Activated CD4-positive, alpha-beta T cell treated with anti-CD3 and anti-CD28 coated beads, Interleukin-2, amount 50 U/mL, for 16 hours (primary cell): ENCODE data around the gene PCK2.

Experiments
- DNase-seq: peaks from one replicate; pipeline ENCODE4 v3.0.0-alpha.2; 2020

PCK2 gene

DNA sequence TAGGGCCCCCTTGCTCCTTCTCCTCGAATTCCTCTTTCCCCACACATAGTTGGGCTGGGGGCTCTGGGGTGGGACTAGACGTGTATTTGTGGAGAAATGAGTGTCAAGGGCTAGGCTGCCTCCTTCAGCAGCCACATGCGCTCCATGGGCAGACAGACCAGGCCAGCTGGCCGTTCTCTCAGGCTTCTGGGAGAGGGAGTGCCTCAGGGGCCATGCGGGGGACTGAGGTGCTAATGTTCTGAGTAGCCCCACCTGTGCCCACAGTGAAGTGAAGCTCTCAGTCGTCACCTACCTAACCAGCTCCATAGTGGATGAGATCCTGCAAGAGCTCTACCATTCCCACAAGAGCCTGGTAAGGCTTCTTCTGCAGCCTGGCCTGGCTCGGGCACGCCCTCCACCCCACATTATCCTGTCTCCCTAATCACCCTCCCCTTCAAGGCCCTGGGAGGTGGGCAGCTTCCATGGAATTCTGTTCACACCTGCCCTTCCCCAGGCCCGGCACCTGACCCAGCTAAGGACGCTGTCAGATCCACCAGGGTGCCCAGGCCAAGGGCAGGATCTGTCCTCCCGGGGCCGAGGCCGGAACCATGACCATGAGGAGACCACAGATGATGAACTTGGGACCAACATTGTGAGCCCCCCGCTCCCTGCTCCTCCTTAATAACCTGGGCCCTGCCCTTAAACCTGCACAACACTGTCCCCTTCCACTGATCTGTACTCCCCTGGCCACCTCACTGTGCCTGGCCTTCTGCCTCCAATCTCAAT is 31.7 kb upstream of the PCK2 start:
- DNase-seq = no peak

GRCh38 chr14:24063263-24063836 is 30.8 kb upstream of the PCK2 start:
- no peak for DNase-seq

DNA sequence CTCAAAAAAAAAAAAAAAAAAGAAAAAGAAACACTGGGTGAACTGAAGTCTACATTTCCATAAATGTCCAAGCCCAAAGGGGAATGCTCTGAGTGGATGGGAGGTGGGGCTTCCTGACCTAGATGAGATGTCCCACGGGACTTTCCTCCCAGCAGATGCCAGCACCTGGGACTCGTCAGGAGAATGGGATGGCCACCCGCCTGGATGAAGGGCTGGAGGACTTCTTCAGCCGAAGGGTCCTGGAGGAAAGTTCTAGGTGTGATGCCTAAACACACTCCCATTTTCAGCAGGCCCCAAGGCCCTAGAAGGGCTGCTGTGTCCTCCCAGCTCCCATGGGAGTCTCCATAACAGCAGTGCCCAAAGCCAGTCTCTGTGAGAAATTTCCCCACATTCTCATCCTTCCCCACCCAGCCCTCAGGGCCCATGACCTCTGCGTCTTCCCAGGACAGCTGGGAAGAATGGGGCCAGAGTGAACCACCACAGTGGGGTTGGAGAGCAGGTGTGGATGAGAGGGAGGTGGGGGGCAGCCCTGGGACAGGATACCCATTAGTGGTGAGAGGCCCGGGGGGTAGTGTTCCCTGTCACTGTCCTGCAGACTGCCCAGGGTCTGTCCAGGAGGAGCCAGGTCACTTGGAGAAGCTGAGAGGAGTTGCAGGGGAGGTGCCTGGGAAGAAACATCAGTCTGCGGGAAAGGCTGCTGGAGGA is 29.9 kb upstream of the PCK2 start:
- DNase-seq = no peak

DNA sequence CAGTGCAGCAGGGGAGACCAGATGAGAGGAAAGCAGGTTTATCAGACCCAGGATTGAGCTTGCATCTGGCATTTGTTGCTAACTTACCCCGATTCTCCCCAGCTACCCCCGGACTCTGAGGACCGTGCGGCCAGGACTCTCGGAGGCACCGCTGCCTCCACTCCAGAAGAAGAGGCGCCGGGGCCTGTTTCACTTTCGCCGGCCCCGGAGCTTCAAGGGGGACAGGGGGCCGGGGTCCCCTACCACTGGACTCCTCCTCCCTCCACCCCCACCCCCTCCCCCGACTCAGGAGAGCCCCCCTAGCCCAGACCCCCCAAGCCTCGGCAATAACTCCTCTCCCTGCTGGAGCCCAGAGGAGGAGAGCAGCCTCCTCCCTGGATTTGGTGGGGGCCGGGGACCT is 29.3 kb upstream of the PCK2 start:
- DNase-seq = no peak

DNA sequence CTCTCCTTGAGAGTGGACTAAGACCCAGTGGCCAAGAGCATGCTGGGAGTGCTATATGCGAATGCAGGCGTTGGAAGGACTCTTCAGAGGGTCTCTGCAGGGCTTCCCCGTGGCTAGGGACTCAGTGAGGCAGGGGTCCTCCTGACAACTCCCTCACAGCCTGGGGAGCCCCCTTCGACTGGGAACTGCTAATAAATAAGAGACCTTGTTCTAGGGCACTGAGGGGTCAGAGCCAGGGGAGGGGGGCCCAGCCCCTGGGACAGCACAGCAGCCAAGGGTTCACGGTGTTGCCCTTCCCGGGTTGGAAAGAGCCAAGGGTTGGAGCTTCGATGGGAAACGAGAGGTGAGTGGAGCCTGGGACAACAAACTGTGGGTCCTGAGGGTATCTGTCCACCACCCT is 28.7 kb upstream of the PCK2 start:
- DNase-seq = no peak

DNA sequence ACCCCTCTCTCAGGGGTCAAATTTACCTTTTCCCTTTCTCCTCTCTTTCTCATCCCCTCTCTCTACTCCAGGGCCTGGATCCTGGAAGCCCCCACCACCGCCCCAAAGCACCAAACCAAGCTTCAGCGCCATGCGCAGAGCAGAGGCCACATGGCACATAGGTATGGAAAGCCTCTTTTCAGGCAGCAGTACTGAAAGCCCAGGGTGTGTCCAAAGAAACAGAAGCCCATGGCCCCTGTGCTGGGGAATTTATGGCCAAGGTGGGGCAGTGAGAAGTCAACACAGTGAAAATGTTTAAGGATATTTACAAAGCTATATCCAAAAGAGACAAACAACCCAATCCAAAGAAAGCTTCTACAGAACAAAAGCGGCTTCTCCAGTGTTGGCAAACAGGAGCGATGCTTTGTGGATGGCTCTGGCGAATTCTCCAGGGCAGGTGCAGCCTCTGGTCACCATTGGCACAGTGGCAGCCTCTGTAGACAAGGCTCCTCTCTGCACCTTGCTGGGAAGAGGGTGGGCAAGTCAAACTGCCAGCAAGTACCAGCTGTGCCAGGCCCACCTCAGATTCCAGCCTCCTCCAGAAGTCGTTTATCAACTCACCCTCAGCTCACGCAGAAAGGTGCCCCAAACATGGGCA is 27.5 kb upstream of the PCK2 start:
- DNase-seq = no peak

- no peak for DNase-seq
These were observed 26.7 kb upstream of the PCK2 start for GRCh38 chr14:24067133-24068082.

- no peak for DNase-seq
These were observed 25.2 kb upstream of the PCK2 start for GRCh38 chr14:24068711-24069410.

DNA sequence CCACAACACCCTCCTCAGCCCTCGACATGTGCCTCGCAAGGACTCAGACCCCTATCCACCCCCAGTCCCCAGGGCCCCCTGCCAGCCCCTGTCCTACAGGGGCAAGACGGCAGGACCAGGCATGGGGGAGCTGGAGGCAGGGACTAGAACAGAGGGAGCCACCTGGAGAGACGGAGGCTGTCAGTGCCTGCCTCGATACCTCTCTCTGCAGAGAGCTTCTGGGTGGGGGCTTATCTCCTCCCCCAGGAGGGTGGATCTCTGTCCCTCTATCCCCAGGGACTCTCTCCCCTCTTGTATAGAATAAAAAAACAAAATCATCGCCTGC is 24.7 kb upstream of the PCK2 start:
- DNase-seq = no peak

- DNase-seq = no peak
These were observed 23.6 kb upstream of the PCK2 start for GRCh38 chr14:24070285-24071143.

DNA sequence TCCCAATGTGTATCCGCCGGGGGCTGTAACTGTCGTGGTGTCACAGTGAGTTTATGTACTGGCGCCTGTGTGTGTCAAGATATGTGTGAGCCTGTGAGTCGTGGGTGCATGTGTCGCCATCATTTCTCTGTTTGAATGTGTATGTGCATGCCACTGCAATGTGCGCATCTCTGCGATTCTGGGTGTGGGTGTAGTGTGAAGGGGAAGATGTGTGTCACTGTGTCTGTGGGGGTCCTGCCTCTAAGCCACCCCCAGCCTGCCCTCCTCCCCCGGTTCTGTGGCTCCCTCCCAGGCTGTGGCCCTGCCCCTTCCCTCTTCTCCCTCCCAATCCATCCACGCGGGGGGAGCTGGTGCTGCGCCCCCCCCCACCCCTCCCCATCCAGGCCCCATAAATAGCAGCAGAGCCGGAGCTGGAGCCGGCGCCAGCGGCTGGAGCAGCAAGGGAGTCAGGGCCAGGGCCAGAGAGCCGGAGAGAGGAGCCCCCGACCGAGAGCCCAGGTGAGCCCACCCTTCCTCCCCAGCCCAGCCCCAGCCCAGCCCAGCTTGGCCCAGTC is 22.9 kb upstream of the PCK2 start, which contains the start of gene CPNE6:
Gene CPNE6 (plus strand): TSS at position 419 of the 554 bp plus-strand sequence. CDS start 1,375 bp downstream, outside the sequence.
- DNase-seq = peak; percentile 26

GRCh38 chr14:24071836-24072430 is 22.2 kb upstream of the PCK2 start:
- DNase-seq = no peak

DNA sequence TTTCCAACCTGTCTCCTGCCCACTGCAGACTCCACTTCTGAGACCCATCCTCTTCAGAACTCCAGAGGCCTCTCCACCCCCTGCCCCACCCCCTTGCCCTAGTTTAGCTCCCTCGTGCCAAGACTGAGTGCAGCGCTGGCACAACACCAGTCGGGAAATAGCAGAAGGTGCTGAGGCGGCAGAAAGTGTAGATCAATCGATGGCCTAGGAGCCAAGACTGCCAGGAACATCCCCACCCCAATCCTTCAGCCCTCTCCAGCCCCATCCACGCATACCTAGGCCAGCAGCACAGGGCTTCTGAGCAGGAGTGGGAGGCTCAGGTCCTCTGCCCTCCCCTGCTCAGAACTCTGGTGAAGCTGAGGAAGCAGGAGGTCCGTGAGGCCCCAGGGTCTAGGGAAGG is 21.7 kb upstream of the PCK2 start:
- DNase-seq = no peak

DNA sequence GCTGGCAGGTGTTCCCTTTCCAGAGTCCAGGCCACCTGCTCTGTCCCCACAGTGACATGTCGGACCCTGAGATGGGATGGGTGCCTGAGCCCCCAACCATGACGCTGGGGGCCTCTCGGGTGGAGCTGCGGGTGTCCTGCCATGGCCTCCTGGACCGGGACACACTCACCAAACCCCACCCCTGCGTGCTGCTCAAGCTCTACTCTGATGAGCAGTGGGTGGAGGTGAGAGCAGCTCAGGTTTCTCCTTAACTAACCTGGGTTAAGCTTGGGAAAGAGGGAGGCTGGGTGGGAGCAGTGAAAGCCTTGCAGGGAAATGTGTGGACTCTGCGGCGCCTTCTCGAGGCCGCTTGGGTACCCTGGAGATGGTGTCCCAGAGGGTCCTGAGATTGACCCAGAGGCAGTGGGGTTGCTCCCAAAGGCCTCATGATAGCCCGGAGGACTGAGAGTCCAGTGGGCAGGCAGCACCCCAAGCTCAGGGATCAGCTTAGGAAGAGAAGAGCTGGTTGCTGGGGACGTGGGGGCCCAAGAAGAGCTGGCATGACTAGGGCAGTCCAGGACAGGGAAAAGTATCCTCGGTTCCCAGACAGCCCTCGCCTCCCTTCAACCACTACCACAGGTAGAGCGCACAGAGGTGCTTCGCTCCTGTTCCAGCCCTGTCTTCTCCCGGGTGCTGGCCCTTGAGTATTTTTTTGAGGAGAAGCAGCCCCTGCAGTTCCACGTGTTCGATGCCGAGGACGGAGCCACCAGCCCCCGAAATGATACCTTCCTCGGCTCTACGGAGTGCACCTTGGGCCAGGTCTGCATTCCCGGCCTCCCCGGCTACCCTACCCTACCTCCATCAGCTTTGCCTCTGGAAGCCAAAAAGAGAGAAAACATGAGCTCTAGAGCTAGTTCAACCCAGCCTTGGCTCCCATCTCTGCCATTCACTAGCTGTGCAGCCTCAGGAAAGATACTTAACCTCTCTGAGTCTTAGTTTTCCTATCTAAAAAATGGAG is 20.9 kb upstream of the PCK2 start:
- DNase-seq = no peak

- DNase-seq = no peak
These were observed 19.3 kb upstream of the PCK2 start for GRCh38 chr14:24074625-24075484.

- no peak for DNase-seq
These were observed 18.4 kb upstream of the PCK2 start for GRCh38 chr14:24075485-24076301.

- no peak for DNase-seq
These were observed 17.9 kb upstream of the PCK2 start for GRCh38 chr14:24076302-24076601.
